HG03442 (cell line): ENCODE measurements around the gene MMADHC.

ENCODE experiments used
- ATAC-seq: cut with Tn5 transposase; IDR thresholded peaks from one replicate; pipeline ENCODE4 v1.9.1; 2021; ENCODE audit warnings: mild to moderate bottlenecking, moderate library complexity; ENCODE audit not compliant: unreplicated experiment

Gene MMADHC

DNA sequence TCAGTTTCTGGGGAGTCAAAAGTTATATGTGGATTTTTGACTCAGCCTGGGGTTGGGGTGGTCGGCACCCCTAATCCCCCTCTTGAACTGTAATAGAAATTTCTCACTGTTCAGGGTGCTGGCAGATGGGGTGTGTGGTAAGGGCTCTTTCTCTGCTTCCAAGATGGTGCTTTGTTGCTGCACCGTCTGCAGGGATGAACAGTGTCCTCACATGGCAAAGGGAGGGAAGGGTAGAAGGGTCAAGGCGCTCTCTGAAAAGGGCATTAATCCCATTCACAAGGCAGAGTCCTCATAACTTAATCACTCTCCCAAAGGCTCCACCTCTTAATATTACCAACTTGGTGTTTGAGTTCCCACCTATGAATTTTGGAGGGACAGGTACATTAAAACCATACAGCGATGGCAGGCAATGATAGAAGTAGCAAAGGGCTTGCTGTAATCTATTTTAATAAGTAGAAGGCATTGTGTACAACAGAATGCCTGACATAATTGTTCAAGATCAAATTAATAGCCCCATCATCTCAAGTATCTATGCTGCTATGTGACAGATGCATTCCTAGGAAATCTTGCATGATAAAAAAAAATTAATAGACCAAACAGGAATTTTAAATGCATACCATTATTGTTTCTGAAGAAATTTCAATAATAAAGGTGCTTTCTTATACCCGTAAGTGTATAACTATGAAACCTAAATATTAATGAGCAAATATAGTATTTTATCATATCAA lies 28.1 kb downstream of the MMADHC start:
- no peak for ATAC-seq

DNA sequence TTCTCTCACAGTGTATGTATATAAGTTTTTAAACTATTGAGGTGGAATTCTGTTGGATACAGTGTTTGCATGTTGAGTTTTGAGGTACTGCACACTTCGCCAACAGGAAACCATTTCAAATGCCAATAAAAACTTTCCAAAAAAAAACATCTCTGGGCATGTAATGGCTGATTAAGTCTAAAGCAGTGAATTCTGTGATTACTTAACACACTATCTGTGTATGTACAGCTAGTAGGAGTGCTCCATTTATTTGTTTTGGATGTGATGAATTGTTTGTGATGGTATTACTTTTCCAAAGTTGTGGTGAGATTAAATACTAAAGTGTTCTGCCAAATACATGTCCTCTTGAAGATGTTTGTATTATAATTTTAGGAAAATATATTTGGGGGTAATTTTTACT lies 31.1 kb downstream of the MMADHC start:
- no peak for ATAC-seq

DNA sequence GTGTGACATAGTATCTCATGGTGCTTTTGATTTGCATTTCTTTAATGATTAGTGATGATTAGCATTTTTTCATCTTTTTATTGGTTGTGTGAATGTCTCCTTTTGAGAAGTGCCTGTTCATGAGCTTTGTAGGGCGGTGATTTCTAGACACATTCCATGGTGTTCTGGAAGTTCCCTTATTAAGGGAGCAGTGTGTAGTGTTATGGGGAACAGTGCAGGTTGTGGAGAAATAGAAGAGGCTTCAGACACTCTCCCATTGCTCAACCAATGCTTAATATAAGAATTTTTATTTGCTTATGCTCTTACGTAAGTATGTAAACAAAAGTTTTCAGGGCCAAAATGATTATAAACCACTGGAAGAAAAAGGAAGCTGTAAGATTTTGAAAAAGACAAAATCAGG lies 34.7 kb downstream of the MMADHC start:
- ATAC-seq: no peak

DNA sequence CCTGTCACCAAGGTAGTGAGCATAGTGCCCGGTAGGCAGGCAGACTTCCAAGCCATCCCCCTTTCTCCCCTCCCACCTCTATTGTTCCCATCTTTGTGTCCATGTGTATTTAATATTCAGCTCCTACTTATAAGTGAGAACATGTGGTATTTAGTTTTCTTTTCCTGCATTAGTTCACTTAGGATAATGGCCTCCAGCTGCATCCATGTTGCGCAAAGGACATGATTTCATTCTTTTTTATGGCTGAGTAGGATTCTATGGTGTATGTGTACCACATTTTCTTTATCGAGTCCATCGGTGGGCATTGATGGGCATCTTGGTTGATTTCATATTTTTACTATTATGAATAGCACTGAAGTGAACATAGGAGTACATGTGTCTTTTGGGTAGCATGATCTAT lies 35.3 kb downstream of the MMADHC start:
- ATAC-seq: no peak

DNA sequence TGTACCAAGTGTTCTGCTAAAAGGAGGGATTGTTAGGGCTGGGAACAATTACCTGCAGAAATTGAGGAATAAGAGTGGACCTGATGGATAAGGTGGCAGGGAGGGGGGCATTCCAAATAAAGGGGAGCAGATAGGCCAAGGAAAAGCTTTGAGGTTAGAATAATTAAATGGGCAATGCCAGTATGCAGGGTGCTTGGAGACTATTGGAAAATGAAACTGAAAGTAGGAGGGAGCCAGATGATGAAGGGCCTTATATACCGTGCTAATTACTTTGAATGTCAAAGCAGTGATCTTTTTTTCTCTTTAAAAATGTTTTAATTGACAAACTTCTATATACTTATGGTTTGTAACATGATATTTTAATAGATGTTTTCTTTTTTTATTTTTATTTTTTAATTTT lies 42.9 kb downstream of the MMADHC start:
- ATAC-seq: no peak

DNA sequence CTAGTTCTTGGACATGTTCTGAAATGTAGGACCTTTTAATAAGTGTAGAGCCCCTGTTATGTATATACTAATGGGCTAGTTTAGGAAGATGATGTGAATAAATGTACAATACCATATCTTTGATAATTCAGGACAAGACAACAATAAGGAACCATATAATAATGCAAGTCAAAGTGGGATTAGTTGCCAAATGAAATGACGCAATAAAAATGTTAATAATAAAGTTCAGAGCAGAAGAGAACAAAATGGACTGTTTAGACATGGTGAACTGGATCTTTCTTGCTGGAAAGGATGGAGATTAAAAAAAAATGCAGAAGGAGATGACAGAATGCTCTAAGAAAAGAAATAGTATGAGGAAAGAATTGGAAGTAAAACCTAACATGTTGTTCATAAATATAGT lies 43.7 kb downstream of the MMADHC start:
- ATAC-seq: no peak

DNA sequence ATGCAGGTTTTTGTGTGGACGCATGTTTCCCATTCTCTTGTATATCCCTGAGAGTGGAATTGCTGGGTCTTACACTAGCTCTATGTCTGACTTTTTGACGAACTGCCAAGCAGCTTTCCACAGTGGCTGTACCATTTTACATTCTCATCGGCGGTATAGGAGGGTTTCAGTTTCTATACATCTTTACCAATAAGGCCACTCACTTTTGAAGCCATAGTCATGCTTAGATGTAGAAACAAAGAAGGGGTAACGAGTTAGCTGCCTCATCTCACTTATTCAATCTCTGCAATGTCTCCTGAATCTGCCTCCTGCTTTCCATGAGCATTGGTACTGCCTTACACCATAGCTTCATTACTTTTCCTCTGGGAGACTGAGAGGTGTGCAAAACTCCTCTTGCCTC lies 47.4 kb downstream of the MMADHC start:
- no peak for ATAC-seq

DNA sequence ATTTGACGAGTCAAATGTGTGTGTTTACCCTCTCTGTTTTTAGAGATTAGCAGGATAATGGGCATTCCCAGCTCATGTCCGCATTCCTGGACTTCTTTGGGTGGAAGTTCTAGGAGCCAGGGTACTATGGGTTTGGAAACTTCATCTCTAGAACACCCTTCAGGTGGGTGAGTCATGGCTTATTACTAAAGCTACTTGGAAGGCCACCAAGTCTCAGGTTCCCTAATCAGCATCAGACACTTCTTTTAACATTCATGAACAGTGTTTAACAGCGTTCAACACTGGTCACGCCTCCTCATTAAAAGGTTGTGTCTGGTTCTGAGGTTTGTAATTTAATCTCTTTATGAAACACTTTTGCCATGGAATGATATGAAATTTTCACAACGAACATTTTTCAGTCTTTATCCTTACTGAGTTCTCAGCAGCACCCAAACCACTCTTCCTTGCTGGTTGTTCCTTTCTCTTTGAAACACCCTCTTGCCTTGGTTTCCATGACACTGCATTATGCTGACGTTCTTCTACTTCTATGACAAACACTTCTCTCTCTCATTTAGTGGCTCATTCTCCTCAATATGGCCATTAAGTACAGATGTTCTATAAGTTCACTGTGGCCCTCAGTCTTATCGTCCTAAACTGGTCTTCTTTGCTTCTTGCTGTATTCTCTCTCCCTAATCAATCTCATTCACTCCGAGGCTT lies 49.3 kb downstream of the MMADHC start:
- no peak for ATAC-seq

DNA sequence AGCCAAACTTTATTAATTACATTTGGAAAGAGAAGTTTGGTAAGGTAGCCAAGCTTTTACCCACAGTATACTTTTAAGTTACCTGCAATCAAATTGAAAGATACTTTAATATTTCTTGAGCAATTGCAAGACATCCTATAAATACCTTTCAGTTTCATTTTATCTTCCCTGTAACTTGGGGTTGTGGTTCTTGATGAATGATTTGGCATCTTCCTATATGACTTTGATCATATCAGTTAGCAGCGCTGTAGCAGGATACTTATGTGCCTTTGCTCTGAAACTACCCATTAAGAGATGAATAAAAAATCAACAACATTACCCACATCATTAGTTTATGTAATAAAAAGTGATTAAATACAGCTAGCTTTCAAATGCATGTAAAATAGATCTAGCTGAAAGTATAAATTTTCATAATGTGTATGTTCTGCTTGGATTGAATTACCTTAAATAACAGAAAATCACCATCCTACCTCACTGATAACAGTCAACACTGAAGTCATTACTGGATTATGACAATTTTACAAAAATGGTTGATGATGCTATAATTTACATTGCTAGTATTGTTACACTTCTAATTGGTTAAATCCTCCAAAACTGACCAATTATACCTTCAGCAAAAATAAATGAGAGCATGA lies 50.4 kb downstream of the MMADHC start:
- ATAC-seq: no peak

DNA sequence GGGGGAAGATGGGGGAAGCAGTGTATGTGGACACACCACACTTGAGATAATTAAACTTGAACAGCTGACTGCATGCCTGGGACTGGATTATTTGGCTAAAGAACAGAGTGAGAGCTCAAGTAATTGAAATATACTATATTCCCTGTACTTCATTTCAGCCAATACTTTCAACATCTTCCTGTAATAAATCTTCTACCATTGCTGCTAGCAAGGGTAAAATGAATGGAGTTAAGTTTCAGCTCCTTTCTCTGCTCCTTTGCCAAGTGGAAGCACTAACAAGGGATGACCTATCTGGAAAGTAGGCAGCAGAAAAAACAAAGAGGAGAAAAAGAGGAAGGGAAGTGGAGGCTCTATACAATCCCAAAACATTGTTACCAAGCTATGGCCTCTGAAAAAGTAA lies 50.9 kb downstream of the MMADHC start:
- ATAC-seq: no peak

DNA sequence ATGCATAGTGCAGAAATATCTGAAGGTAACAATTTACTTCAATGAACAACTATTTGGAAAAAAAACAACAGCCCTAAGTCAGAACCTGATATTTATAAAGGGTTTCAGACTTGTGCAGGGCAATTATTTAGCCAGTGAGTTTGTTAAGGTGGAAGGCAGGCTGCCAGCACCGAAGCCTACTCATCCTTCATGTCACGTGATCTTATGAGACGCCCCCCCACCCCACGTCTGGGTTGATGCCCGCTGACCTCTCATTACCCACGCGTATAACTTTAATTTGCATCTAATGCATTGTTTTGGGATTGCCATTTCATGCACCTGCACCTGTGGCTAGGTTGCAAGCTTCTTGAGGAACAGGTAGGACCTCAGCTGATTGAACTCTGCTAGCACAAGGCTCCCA lies 52.9 kb downstream of the MMADHC start:
- no peak for ATAC-seq

DNA sequence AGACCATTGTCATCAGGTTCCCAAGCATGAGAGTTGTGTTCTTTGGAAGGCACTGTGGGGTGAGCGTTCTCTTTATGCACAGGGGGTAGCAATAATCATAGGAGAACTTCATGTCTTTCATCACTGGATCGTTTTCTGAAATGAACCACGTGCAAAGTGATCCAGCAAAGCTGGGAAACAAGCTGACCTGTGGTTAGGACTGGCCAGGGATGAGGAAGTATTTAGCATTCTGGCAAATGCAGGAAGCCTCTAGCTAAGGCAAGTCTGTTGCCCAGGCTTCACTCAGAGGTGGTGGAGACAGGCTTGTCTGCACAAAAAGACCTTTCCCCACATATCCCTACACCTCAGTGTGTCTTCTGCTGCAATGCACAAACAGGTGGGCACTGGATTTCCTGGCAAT lies 58.6 kb downstream of the MMADHC start:
- no peak for ATAC-seq

DNA sequence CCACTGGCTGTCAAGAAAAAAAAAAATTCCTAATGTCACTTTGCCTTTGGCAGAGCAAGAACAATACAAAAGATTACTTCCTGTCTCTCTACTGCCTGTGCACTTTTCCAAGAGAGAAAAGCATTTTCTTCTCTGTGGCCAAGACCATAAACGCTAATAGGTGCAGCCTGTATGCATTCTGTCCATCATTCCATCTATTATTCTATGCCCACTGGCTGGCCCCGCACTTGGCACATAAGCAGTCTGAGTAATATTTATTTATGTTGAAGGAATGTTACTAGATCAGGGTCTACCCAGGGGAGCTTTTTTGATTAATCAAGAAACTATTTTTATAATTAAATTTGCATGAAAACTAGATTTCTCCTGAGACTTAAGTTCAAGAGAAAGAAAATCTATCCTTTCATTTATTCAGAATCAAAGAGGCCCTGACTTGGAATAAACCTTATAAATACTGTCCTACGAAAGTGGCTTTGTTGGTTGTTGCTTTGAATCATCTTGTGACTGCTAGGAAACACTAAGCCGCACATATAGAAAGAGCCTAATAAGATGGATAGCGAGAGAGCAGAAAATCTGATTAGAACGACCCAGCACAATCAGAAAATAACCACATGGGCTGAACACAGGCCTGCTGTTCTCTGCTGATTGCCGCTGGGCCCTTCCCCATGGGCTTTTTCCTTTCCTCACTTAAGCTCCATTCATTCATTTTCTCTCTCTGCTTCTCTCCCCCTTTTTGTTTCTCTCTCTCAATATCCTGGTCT lies 59.4 kb downstream of the MMADHC start:
- no peak for ATAC-seq

DNA sequence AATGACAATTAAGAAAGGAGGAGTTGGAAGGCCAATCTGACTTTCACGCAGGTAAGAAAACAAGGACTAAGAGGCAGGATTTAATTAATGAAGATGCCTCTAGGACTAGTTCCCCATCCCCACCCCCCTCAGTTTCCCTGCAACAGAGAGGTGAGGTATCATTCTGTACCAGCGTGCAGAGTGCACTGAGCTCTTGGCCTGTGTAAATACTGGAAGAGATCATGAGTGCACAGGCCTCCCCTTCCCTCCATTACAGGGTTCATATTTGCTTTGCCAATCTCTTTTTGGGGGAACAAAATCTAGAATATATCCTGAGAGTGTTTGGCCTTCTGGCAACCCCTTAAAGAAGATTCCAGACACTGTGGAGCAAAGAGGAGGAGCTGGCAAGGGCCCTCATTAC lies 60.9 kb downstream of the MMADHC start:
- ATAC-seq: no peak

DNA sequence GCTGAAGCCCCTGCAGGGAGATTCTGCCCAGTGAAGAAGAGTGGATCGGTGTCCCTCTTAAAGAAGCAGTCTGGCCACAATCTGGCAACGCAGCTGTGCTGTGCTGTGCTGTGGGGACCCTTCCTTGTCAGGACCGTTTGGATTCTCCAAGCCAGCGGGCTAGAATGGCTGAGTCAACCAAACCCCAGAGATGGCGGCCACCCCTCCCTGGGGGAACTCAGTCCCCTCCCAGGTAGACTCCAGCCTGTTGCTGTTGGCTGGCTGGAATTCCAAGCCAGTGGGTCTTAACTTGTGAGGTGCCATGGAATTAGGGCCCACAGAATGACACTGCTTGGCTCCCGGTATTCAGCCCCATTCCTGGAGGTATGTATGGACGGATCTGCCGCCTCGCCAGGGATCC lies 62.3 kb downstream of the MMADHC start:
- no peak for ATAC-seq
